Glutamatergic neuron (in vitro differentiated cells): ENCODE data around the gene LRRC4. TPM values are rescaled to one million over a fixed set of nuclear protein-coding genes. Genes with fewer than 3 reads are reported as not detected.

ENCODE experiments used
- DNase-seq: peaks from one replicate; pipeline ENCODE4 v3.0.0; 2022
- H3K27ac Mint-ChIP-seq: one replicate; pipeline ENCODE4 v1.8.0; 2020; ENCODE audit warnings: mild to moderate bottlenecking, mixed read lengths, inconsistent platforms; ENCODE audit not compliant: unreplicated experiment
- H3K27me3 Mint-ChIP-seq: one replicate; pipeline ENCODE4 v1.8.0; 2020; ENCODE audit warnings: mild to moderate bottlenecking, moderate library complexity, mixed read lengths, inconsistent platforms; ENCODE audit not compliant: unreplicated experiment
- H3K36me3 Mint-ChIP-seq: one replicate; pipeline ENCODE4 v1.8.0; 2020; ENCODE audit warnings: mild to moderate bottlenecking, mixed read lengths, inconsistent platforms; ENCODE audit not compliant: unreplicated experiment
- H3K4me1 Mint-ChIP-seq: one replicate; pipeline ENCODE4 v1.8.0; 2020; ENCODE audit warnings: mild to moderate bottlenecking, low read depth, mixed read lengths, inconsistent platforms; ENCODE audit not compliant: unreplicated experiment
- H3K4me3 Mint-ChIP-seq: one replicate; pipeline ENCODE4 v1.8.0; 2020; ENCODE audit warnings: mild to moderate bottlenecking, mixed read lengths, inconsistent platforms; ENCODE audit not compliant: unreplicated experiment
- H3K9me3 Mint-ChIP-seq: one replicate; pipeline ENCODE4 v1.8.0; 2020; ENCODE audit warnings: mild to moderate bottlenecking, moderate library complexity, mixed read lengths, inconsistent platforms; ENCODE audit not compliant: unreplicated experiment
- CTCF ChIP-seq: fragments of 200-600 bp; sonication (generic); IDR thresholded peaks from one replicate; pipeline ENCODE4 v1.5.0; 2021; ENCODE audit not compliant: partially characterized antibody, unreplicated experiment
- total RNA-seq: library from RNA; stranded (reverse); fragmentation: NEBNext Ultra II Directional; extraction: Animal tissue kit (Norgen Biotek cat#: 25700); gene quantifications from one replicate; pipeline ENCODE4 v1.2.1, GENCODE V29; 2021; ENCODE audit not compliant: unreplicated experiment

LRRC4 gene
- total RNA-seq, 1 donor from 2014 or later = 60.0 TPM

- H3K4me3 Mint-ChIP-seq = no peak overlapping the region
- no peak for TF ChIP-seq CTCF
- no peaks in the 10 kb centered on the region for H3K27me3 Mint-ChIP-seq
- DNase-seq = no peak
- H3K4me1 Mint-ChIP-seq = peaks cover 55% of the 10 kb centered on the region
- peak overlapping the region; percentile 75 for H3K27ac Mint-ChIP-seq
- peaks cover 9% of the 10 kb centered on the region for H3K9me3 Mint-ChIP-seq
- no peaks in the 10 kb centered on the region for H3K36me3 Mint-ChIP-seq
Observed at GRCh38 chr7:128005759-128006159, 25.5 kb downstream of the LRRC4 start.

- no peak for DNase-seq
- Mint-ChIP-seq H3K27me3 (no peaks in the 10 kb centered on the region), H3K9me3 (peaks cover 10% of the 10 kb centered on the region), H3K4me3 (peak overlapping the region; percentile 30), H3K36me3 (no peaks in the 10 kb centered on the region), H3K27ac (peak overlapping the region; percentile 10), H3K4me1 (peaks cover 54% of the 10 kb centered on the region)
- TF ChIP-seq CTCF = no peak
Observed at GRCh38 chr7:128005117-128005516, 26.1 kb downstream of the LRRC4 start.

GRCh38 chr7:128004623-128005022, 26.6 kb downstream of the LRRC4 start:
- Mint-ChIP-seq H3K27ac (peak overlapping the region; percentile 10), H3K36me3 (no peaks in the 10 kb centered on the region)

GRCh38 chr7:128003787-128004186, 27.4 kb downstream of the LRRC4 start:
- Mint-ChIP-seq H3K27me3 (no peaks in the 10 kb centered on the region), H3K9me3 (peaks cover 10% of the 10 kb centered on the region), H3K4me1 (peaks cover 54% of the 10 kb centered on the region), H3K27ac (peak overlapping the region; percentile 19), H3K4me3 (no peak overlapping the region), H3K36me3 (no peaks in the 10 kb centered on the region)
- TF ChIP-seq CTCF = no peak
- DNase-seq = no peak

More at GRCh38 chr7:128004623-128005022, 26.6 kb downstream of the LRRC4 start:
- no peak for TF ChIP-seq CTCF
- peaks cover 10% of the 10 kb centered on the region for H3K9me3 Mint-ChIP-seq
- H3K27me3 Mint-ChIP-seq = no peaks in the 10 kb centered on the region
- DNase-seq = no peak
- H3K4me1 Mint-ChIP-seq = peaks cover 53% of the 10 kb centered on the region
- peak overlapping the region; percentile 30 for H3K4me3 Mint-ChIP-seq

- Mint-ChIP-seq H3K4me3 (peak overlapping the region; percentile 26), H3K27ac (peak overlapping the region; percentile 95), H3K9me3 (peaks cover 10% of the 10 kb centered on the region), H3K27me3 (no peaks in the 10 kb centered on the region), H3K4me1 (peaks cover 49% of the 10 kb centered on the region), H3K36me3 (no peaks in the 10 kb centered on the region)
- DNase-seq = no peak
- no peak for TF ChIP-seq CTCF
Observed at GRCh38 chr7:128003167-128003566, 28.1 kb downstream of the LRRC4 start.
